GM23338 (cell line): Measurements from ENCODE around the gene RAD51B.

ENCODE experiments used
- EZH2 ChIP-seq: fragments of 200-600 bp; sonication (generic); IDR thresholded peaks from one replicate; pipeline ENCODE4 v1.8.0; 2017; ENCODE audit warnings: antibody characterized with exemption, mild to moderate bottlenecking, low read depth; ENCODE audit not compliant: unreplicated experiment
- TF ChIP-seq, protein P1 (sequence below), 2 experiments: fragments of 200-600 bp in 1 of 2; sonication (generic) in 1 of 2; conservative IDR thresholded peaks; 2 replicates each; pipeline versions ENCODE4 v1.5.1 to v1.6.1; 2016 to 2017; ENCODE audit warnings: antibody characterized with exemption in 2 of 2, low read depth in 2 of 2, mild to moderate bottlenecking in 2 of 2, moderate library complexity in 1 of 2
- TF ChIP-seq, protein P2 (sequence below): IDR thresholded peaks from one replicate; pipeline ENCODE4 v1.6.1; 2018; ENCODE audit warnings: antibody characterized with exemption; ENCODE audit not compliant: unreplicated experiment

DNA sequence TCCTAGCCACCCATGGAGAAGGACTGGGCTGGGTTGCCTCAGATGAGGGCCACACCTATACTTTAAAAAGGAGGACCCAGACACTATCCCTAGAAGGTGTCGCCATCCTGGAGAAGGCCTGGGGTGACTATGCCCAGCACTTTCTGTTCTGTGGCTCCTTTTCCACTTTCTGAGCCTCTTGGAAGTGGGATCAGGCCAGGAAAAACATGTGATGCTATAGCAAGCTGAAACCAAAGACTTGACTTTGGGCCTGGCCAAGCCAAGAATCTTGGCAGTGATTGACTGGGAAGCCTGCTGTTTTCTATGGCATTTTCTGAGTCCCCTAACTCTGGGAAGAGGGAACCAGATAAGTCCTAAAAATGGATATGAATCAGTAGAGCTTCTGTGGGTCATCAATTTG, 641.0 kb downstream of the RAD51B start:
- TF ChIP-seq, protein P1, sequence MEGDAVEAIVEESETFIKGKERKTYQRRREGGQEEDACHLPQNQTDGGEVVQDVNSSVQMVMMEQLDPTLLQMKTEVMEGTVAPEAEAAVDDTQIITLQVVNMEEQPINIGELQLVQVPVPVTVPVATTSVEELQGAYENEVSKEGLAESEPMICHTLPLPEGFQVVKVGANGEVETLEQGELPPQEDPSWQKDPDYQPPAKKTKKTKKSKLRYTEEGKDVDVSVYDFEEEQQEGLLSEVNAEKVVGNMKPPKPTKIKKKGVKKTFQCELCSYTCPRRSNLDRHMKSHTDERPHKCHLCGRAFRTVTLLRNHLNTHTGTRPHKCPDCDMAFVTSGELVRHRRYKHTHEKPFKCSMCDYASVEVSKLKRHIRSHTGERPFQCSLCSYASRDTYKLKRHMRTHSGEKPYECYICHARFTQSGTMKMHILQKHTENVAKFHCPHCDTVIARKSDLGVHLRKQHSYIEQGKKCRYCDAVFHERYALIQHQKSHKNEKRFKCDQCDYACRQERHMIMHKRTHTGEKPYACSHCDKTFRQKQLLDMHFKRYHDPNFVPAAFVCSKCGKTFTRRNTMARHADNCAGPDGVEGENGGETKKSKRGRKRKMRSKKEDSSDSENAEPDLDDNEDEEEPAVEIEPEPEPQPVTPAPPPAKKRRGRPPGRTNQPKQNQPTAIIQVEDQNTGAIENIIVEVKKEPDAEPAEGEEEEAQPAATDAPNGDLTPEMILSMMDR (conservative IDR thresholded peaks at IDR 0.05; ENCODE audit: low read depth in 2 of 2) = no peak
- TF ChIP-seq, protein P2, sequence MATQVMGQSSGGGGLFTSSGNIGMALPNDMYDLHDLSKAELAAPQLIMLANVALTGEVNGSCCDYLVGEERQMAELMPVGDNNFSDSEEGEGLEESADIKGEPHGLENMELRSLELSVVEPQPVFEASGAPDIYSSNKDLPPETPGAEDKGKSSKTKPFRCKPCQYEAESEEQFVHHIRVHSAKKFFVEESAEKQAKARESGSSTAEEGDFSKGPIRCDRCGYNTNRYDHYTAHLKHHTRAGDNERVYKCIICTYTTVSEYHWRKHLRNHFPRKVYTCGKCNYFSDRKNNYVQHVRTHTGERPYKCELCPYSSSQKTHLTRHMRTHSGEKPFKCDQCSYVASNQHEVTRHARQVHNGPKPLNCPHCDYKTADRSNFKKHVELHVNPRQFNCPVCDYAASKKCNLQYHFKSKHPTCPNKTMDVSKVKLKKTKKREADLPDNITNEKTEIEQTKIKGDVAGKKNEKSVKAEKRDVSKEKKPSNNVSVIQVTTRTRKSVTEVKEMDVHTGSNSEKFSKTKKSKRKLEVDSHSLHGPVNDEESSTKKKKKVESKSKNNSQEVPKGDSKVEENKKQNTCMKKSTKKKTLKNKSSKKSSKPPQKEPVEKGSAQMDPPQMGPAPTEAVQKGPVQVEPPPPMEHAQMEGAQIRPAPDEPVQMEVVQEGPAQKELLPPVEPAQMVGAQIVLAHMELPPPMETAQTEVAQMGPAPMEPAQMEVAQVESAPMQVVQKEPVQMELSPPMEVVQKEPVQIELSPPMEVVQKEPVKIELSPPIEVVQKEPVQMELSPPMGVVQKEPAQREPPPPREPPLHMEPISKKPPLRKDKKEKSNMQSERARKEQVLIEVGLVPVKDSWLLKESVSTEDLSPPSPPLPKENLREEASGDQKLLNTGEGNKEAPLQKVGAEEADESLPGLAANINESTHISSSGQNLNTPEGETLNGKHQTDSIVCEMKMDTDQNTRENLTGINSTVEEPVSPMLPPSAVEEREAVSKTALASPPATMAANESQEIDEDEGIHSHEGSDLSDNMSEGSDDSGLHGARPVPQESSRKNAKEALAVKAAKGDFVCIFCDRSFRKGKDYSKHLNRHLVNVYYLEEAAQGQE = no peak
- TF ChIP-seq EZH2 = no peak
